HUES48 (cell line): Measurements from ENCODE around the gene C16orf95.
"Not testable (repeated sequence)": the region's sequence is repeated elsewhere in the genome, so short reads cannot be mapped to it uniquely, and the experiment has no call there.

Source experiments
- H3K27ac ChIP-seq: one replicate; pipeline ENCODE4 v1.7.0; 2013; ENCODE audit warnings: low read depth, low read length, inconsistent platforms
- H3K27me3 ChIP-seq: 2 replicates; pipeline ENCODE4 v1.6.1; 2013; ENCODE audit warnings: mild to moderate bottlenecking, low read length; ENCODE audit not compliant: control insufficient read depth, insufficient read depth
- H3K36me3 ChIP-seq: 2 replicates; pipeline ENCODE4 v1.6.1; 2013; ENCODE audit warnings: low read length; ENCODE audit not compliant: control insufficient read depth, insufficient read depth
- H3K4me1 ChIP-seq: 2 replicates; pipeline ENCODE4 v1.6.1; 2013; ENCODE audit warnings: mild to moderate bottlenecking, low read length; ENCODE audit not compliant: control insufficient read depth, insufficient read depth
- H3K4me3 ChIP-seq: 2 replicates; pipeline ENCODE4 v1.5.1; 2013; ENCODE audit warnings: mild to moderate bottlenecking, low read depth, low read length
- H3K9ac ChIP-seq: 2 replicates; pipeline ENCODE4 v1.6.1; 2013; ENCODE audit warnings: mild to moderate bottlenecking, low read depth, low read length, moderate library complexity
- H3K9me3 ChIP-seq: 2 replicates; pipeline ENCODE4 v1.6.1; 2013; ENCODE audit warnings: low read length; ENCODE audit not compliant: control insufficient read depth, insufficient read depth

Gene C16orf95

GRCh38 chr16:87345726-87346424, 28.7 kb upstream of the C16orf95 start:
- Histone ChIP-seq H3K4me3 (no peak overlapping the region), H3K36me3 (peaks cover 21% of the 10 kb centered on the region), H3K27me3 (no peaks in the 10 kb centered on the region), H3K27ac (no peak overlapping the region), H3K9ac (no peak overlapping the region), H3K4me1 (no peaks in the 10 kb centered on the region), H3K9me3 (no peaks in the 10 kb centered on the region)

DNA sequence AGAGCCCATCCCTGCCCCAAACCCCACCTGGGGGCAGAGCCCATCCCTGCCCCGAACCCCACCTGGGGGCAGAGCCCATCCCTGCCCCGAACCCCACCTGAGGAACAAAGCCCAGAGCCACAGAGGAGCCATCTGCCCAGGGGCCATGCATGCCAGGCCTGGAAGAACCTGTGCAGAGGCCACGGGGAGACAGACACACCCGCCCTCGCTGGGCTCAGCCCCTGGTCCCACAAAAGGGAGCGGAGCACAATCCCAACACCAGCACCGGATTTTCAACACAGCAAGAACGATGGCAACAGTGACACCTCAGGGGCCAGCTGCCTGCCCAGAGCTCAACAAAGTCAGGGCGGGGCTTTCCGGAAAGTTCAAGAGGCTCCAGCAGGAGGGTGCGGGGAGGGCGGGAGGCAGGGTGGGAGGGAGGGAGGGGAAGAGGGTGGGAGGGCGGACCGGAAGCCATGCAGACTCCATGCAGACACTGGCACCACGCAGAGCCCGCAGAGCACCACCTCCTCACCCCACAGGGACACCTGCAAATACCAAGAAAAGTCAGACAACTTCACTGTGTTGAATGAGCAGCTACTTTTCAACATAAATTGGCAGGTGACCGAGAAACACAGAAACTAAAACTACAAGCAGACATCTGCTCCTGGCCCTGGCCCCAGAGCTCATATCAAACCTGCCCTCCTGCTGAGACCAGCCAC, 27.9 kb upstream of the C16orf95 start:
- no peaks in the 10 kb centered on the region for H3K27me3 ChIP-seq
- H3K9me3 ChIP-seq: no peaks in the 10 kb centered on the region
- no peaks in the 10 kb centered on the region for H3K4me1 ChIP-seq
- H3K36me3 ChIP-seq: peaks cover 21% of the 10 kb centered on the region
- no peak overlapping the region for H3K9ac ChIP-seq
- H3K27ac ChIP-seq: no peak overlapping the region
- H3K4me3 ChIP-seq: no peak overlapping the region

GRCh38 chr16:87344165-87344930, 27.2 kb upstream of the C16orf95 start:
- no peaks in the 10 kb centered on the region for H3K4me1 ChIP-seq
- no peak overlapping the region for H3K27ac ChIP-seq
- no peaks in the 10 kb centered on the region for H3K27me3 ChIP-seq
- H3K9ac ChIP-seq: no peak overlapping the region; the same call in 1 of the 2 replicates
- H3K36me3 ChIP-seq: peaks cover 22% of the 10 kb centered on the region
- no peaks in the 10 kb centered on the region for H3K9me3 ChIP-seq
- no peak overlapping the region for H3K4me3 ChIP-seq

DNA sequence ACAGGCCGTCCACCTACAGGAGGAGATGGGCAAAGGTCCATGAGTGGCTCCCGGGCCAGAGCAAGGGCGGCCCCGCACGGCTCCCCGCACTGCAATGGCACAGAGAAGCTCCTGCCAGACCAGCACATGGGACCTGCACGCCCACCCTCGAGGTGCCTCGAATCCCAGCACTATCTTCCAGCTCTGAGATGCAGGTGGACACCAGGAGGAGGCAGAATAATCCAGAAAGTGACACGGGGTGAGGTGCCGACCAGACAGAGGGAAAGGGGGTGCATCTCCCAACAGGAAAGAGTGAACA, 26.5 kb upstream of the C16orf95 start:
- Histone ChIP-seq H3K36me3 (peaks cover 29% of the 10 kb centered on the region), H3K27ac (no peak overlapping the region), H3K27me3 (no peaks in the 10 kb centered on the region), H3K4me1 (no peaks in the 10 kb centered on the region), H3K9ac (no peak overlapping the region), H3K4me3 (no peak overlapping the region), H3K9me3 (no peaks in the 10 kb centered on the region)

DNA sequence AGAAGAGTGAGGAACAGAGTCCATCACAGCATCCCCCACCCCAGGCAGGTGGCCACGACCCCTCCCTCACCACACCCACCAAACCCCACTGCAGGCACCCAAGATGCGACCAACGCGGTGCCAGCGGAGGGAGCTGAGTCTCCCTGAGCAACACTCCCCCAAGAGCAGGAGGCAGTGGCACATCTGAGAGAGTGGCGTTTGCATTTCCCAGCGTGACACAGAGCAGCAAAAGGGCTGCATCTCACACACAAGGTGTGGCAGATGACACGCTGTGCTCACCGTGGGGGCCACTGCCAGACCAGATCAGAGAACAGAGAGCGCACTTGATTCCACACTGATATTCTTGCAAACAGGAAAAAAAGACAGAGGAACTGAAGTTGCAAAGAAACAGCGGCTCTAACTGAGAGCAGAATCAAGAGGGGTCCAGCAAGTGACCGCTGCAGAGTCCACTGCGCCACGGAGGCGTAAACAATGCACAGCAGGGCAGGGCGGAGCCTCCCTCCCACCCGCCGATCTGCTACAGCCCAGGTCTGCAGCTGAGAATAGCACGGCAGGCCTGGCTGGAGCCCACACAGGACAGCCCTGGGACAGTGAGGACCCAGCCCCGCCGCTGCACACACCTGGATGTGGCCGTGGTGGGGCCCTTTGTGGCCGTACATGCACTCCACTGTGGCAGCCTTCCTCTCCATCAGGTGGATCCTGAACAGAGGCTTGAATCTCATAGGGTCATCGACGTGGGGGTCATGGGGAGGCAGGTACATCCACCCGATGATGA, 26.0 kb upstream of the C16orf95 start:
- Histone ChIP-seq H3K27me3 (no peaks in the 10 kb centered on the region), H3K4me1 (no peaks in the 10 kb centered on the region), H3K4me3 (no peak overlapping the region), H3K9ac (no peak overlapping the region), H3K36me3 (peaks cover 29% of the 10 kb centered on the region), H3K27ac (no peak overlapping the region), H3K9me3 (no peaks in the 10 kb centered on the region)

- H3K4me1 ChIP-seq: no peaks in the 10 kb centered on the region
- H3K9me3 ChIP-seq: no peaks in the 10 kb centered on the region
- no peak overlapping the region for H3K9ac ChIP-seq
- H3K36me3 ChIP-seq: peaks cover 29% of the 10 kb centered on the region
- no peak overlapping the region for H3K4me3 ChIP-seq
- H3K27me3 ChIP-seq: no peaks in the 10 kb centered on the region
- no peak overlapping the region for H3K27ac ChIP-seq
Measured at GRCh38 chr16:87342504-87342903, 25.3 kb upstream of the C16orf95 start.

DNA sequence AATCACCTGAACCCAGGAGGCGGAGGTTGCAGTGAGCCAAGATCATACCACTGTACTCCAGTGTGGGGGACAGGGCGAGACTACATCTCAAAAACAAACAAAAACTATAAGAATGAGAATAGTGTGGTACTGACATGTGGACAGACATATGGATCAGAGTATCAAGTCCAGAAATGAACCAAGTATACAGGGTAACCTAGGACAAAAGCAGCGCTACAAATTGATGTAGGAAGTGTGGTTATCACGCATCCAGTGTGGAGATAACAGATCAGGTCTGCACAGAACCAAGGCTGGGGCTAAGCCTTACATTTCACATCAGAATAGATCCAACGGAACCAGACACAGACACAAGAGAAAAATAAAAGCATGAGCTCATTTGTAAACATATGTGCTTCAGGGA, 23.0 kb upstream of the C16orf95 start:
- no peak overlapping the region for H3K27ac ChIP-seq
- H3K36me3 ChIP-seq: peaks cover 27% of the 10 kb centered on the region
- no peaks in the 10 kb centered on the region for H3K9me3 ChIP-seq
- H3K4me1 ChIP-seq: no peaks in the 10 kb centered on the region
- H3K9ac ChIP-seq: no peak overlapping the region
- H3K4me3 ChIP-seq: no peak overlapping the region
- no peaks in the 10 kb centered on the region for H3K27me3 ChIP-seq

- not testable (repeated sequence) for H3K9me3 ChIP-seq, H3K27ac ChIP-seq, H3K4me1 ChIP-seq, H3K4me3 ChIP-seq, H3K9ac ChIP-seq, H3K27me3 ChIP-seq
- peaks cover 32% of the 10 kb centered on the region for H3K36me3 ChIP-seq
Measured at GRCh38 chr16:87339724-87340105, 22.5 kb upstream of the C16orf95 start.

- Histone ChIP-seq H3K36me3 (peaks cover 37% of the 10 kb centered on the region), H3K27ac (no peak overlapping the region), H3K27me3 (no peaks in the 10 kb centered on the region), H3K9me3 (no peaks in the 10 kb centered on the region), H3K4me1 (no peaks in the 10 kb centered on the region), H3K9ac (no peak overlapping the region), H3K4me3 (no peak overlapping the region)
Measured at GRCh38 chr16:87339086-87339723, 22.0 kb upstream of the C16orf95 start.

DNA sequence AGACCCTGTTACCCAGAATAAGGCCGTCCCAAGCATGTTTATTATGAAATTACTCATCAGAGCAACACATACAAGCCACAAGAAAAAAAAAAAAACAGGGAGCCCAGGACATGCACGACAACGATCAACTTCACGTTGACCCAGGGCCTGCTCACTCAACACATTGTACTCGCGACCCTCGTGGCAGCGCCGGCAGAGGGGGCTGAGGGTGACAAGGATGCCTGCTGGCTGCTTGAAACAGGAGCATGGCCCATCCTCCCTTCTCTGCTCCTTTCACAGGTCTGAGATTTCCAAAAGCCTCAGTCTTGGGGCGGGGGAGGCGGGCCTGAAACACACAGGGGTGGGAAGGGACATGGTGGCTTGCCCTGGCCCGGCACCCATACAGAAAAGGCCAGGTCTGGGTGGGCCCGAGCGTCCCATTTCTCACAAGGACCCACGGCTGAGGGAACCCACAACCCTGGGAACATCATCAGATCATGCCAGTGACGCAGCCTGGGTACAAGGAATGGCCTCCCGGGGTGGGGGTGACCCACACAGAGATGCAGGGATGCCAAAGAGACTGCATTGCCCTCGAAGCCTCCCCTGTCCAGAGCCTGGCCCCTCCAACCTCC, 21.1 kb upstream of the C16orf95 start:
- Histone ChIP-seq H3K27me3 (no peaks in the 10 kb centered on the region), H3K27ac (no peak overlapping the region), H3K36me3 (peaks cover 45% of the 10 kb centered on the region), H3K9ac (no peak overlapping the region), H3K9me3 (no peaks in the 10 kb centered on the region), H3K4me1 (no peaks in the 10 kb centered on the region), H3K4me3 (no peak overlapping the region)
